Trophoblast cell (in vitro differentiated cells and primary cell): ENCODE data around the gene TRAPPC6A.

Source experiments
- DNase-seq, 2 donors: peaks; one replicate each; pipeline ENCODE4 v3.0.0-alpha.2; 2016
- H2AFZ ChIP-seq: 2 replicates; pipeline ENCODE4 v1.6.1; 2013; ENCODE audit warnings: low read length, moderate library complexity, mild to moderate bottlenecking; ENCODE audit not compliant: insufficient read depth, poor library complexity
- H2AK5ac ChIP-seq: 2 replicates; pipeline ENCODE4 v1.6.1; 2013; ENCODE audit warnings: mild to moderate bottlenecking, low read length
- H2BK120ac ChIP-seq: 2 replicates; pipeline ENCODE4 v1.6.1; 2013; ENCODE audit warnings: low read length, mild to moderate bottlenecking, moderate library complexity; ENCODE audit not compliant: insufficient read depth, poor library complexity
- H2BK12ac ChIP-seq: 2 replicates; pipeline ENCODE4 v1.6.1; 2013; ENCODE audit warnings: mild to moderate bottlenecking, low read length, moderate library complexity
- H2BK5ac ChIP-seq: 2 replicates; pipeline ENCODE4 v1.6.1; 2013; ENCODE audit warnings: low read length, low read depth, moderate library complexity, mild to moderate bottlenecking; ENCODE audit not compliant: poor library complexity
- H3K14ac ChIP-seq: 2 replicates; pipeline ENCODE4 v1.6.1; 2013; ENCODE audit warnings: mild to moderate bottlenecking, low read length
- H3K18ac ChIP-seq: 2 replicates; pipeline ENCODE4 v1.6.1; 2013; ENCODE audit warnings: mild to moderate bottlenecking, low read length
- H3K23ac ChIP-seq: 2 replicates; pipeline ENCODE4 v1.6.1; 2013; ENCODE audit warnings: low read length
- H3K27ac ChIP-seq: 2 replicates; pipeline ENCODE4 v1.5.1; 2013; ENCODE audit warnings: low read depth, mild to moderate bottlenecking, inconsistent platforms, low read length, moderate library complexity
- H3K27me3 ChIP-seq: 2 replicates; pipeline ENCODE4 v1.6.1; 2013; ENCODE audit warnings: inconsistent platforms, mild to moderate bottlenecking, low read length, moderate library complexity; ENCODE audit not compliant: insufficient read depth
- H3K36me3 ChIP-seq, 2 experiments: 1 replicate in 1 of 2; 2 replicates in 1 of 2; pipeline ENCODE4 v1.6.1; 2013; ENCODE audit warnings: low read length in 2 of 2, mild to moderate bottlenecking in 2 of 2, moderate library complexity in 1 of 2; ENCODE audit not compliant: insufficient read depth in 2 of 2, control insufficient read depth in 1 of 2
- H3K4ac ChIP-seq: 2 replicates; pipeline ENCODE4 v1.6.1; 2013; ENCODE audit warnings: low read depth, mild to moderate bottlenecking, low read length, moderate library complexity
- H3K4me1 ChIP-seq, 2 experiments: 1 replicate in 1 of 2; 2 replicates in 1 of 2; pipeline ENCODE4 v1.6.1; 2013; ENCODE audit warnings: low read length in 2 of 2, mild to moderate bottlenecking in 2 of 2, moderate library complexity in 1 of 2; ENCODE audit not compliant: insufficient read depth in 2 of 2, control insufficient read depth in 1 of 2
- H3K4me2 ChIP-seq: 2 replicates; pipeline ENCODE4 v1.6.1; 2013; ENCODE audit warnings: inconsistent platforms, mild to moderate bottlenecking, low read length, moderate library complexity
- H3K4me3 ChIP-seq: 2 replicates; pipeline ENCODE4 v1.5.1; 2013; ENCODE audit warnings: mild to moderate bottlenecking, low read depth, low read length, inconsistent platforms
- H3K79me1 ChIP-seq: one replicate; pipeline ENCODE4 v1.6.1; 2013; ENCODE audit warnings: low read length
- H3K79me2 ChIP-seq: 2 replicates; pipeline ENCODE4 v1.6.1; 2013; ENCODE audit warnings: low read length, mild to moderate bottlenecking; ENCODE audit not compliant: control insufficient read depth, insufficient read depth, poor library complexity
- H3K9ac ChIP-seq: 2 replicates; pipeline ENCODE4 v1.6.1; 2013; ENCODE audit warnings: mild to moderate bottlenecking, low read length
- H3K9me3 ChIP-seq: 2 replicates; pipeline ENCODE4 v1.6.1; 2013; ENCODE audit warnings: low read depth, mild to moderate bottlenecking, control low read depth, inconsistent platforms, low read length; ENCODE audit not compliant: insufficient read depth
- H4K12ac ChIP-seq: 2 replicates; pipeline ENCODE4 v1.6.1; 2013; ENCODE audit warnings: low read depth, mild to moderate bottlenecking, low read length, moderate library complexity
- H4K8ac ChIP-seq: 2 replicates; pipeline ENCODE4 v1.6.1; 2013; ENCODE audit warnings: low read depth, mild to moderate bottlenecking, low read length, moderate library complexity
- H4K91ac ChIP-seq: one replicate; pipeline ENCODE4 v1.6.1; 2013; ENCODE audit warnings: low read depth, mild to moderate bottlenecking, low read length, moderate library complexity
- WGBS: extraction: QIAGEN DNeasy Blood & Tissue Kit; methylation state at CpG from one replicate; pipeline ENCODE4 v1.1.7; 2013; ENCODE audit warnings: missing lambda C conversion rate; ENCODE audit not compliant: insufficient read length, insufficient coverage; ENCODE audit errors: extremely low coverage; 5-methylcytosine and 5-hydroxymethylcytosine counted together

TRAPPC6A gene

DNA sequence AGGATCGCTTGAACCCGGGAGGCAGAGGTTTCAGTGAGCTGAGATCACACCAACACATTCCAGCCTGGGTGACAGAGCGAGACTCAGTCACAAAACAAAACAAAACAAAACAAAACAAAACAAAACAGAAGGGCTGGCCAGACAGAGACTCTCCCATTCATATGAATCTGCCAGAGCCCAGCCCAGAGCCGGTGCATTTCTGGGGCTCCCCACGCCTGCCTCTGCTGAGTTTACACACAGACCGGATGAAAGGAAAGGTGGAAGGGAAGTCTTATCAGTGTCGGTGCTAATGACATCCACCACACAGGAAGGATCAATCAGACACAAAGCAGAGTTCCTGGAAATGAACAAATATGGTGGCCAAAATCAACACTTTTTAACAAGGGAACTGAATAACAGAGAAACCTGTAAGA is 6.8 kb downstream of the TRAPPC6A start:
- H4K91ac ChIP-seq, result no peak overlapping the region

GRCh38 chr19:45170146-45171106 is 7.6 kb downstream of the TRAPPC6A start:
- Histone ChIP-seq H3K18ac (no peak overlapping the region), H3K4me2 (no peak overlapping the region), H3K27ac (no peak overlapping the region), H3K4ac (no peak overlapping the region), H3K9me3 (peaks cover 2% of the 10 kb centered on the region), H3K4me1 (no peaks in the 10 kb centered on the region), H3K4me3 (no peak overlapping the region), H3K9ac (no peak overlapping the region), H4K91ac (no peak overlapping the region), H3K14ac (no peak overlapping the region), H2AK5ac (no peak overlapping the region), H3K23ac (no peak overlapping the region), H2BK5ac (no peak overlapping the region), H2BK12ac (no peak overlapping the region), H3K36me3 (no peaks in the 10 kb centered on the region), H4K8ac (no peak overlapping the region), H3K79me1 (no peaks in the 10 kb centered on the region), H3K27me3 (no peaks in the 10 kb centered on the region), H2BK120ac (no peak overlapping the region), H4K12ac (no peak overlapping the region), H2AFZ (no peak overlapping the region), H3K79me2 (no peaks in the 10 kb centered on the region)
- no CpG with 5 or more reads among the region's 21 CpGs for WGBS
- peak in 1 of 2 donors; percentile 66 for DNase-seq

More for the DNA sequence above, 6.8 kb downstream of the TRAPPC6A start:
- H3K9me3 ChIP-seq, result peaks cover 2% of the 10 kb centered on the region
- H3K79me1 ChIP-seq, result no peaks in the 10 kb centered on the region
- H3K23ac ChIP-seq, result no peak overlapping the region
- H3K4me2 ChIP-seq, result no peak overlapping the region
- DNase-seq, result peak in 1 of 2 donors; percentile 78
- H3K4me3 ChIP-seq, result no peak overlapping the region
- H3K4me1 ChIP-seq, result no peaks in the 10 kb centered on the region
- H2BK120ac ChIP-seq, result no peak overlapping the region
- no peak overlapping the region for H2BK12ac ChIP-seq
- no peak overlapping the region for H3K27ac ChIP-seq
- no peak overlapping the region for H3K4ac ChIP-seq
- no peak overlapping the region for H3K14ac ChIP-seq
- H3K36me3 ChIP-seq, result no peaks in the 10 kb centered on the region
- no peak overlapping the region for H2BK5ac ChIP-seq
- H4K8ac ChIP-seq, result no peak overlapping the region
- H4K12ac ChIP-seq, result no peak overlapping the region
- no peak overlapping the region for H2AFZ ChIP-seq
- H3K27me3 ChIP-seq, result no peaks in the 10 kb centered on the region
- no peaks in the 10 kb centered on the region for H3K79me2 ChIP-seq
- no peak overlapping the region for H3K18ac ChIP-seq
- H2AK5ac ChIP-seq, result no peak overlapping the region
- no peak overlapping the region for H3K9ac ChIP-seq
- no CpG with 5 or more reads among the region's 7 CpGs for WGBS

GRCh38 chr19:45169602-45170001 is 8.4 kb downstream of the TRAPPC6A start:
- Histone ChIP-seq H3K27ac (no peak overlapping the region), H3K36me3 (no peaks in the 10 kb centered on the region), H3K27me3 (no peaks in the 10 kb centered on the region), H3K4me1 (no peaks in the 10 kb centered on the region), H2AFZ (no peak overlapping the region), H3K23ac (no peak overlapping the region), H3K18ac (no peak overlapping the region), H4K8ac (no peak overlapping the region), H2BK12ac (no peak overlapping the region), H4K12ac (no peak overlapping the region), H3K9ac (no peak overlapping the region), H3K4me3 (no peak overlapping the region), H3K4me2 (no peak overlapping the region), H3K79me2 (no peaks in the 10 kb centered on the region), H3K79me1 (no peaks in the 10 kb centered on the region), H2AK5ac (no peak overlapping the region), H3K9me3 (peaks cover 2% of the 10 kb centered on the region), H3K14ac (no peak overlapping the region), H2BK5ac (no peak overlapping the region), H3K4ac (no peak overlapping the region), H2BK120ac (no peak overlapping the region), H4K91ac (no peak overlapping the region)
- no peak for DNase-seq
- no CpG with 5 or more reads among the region's 10 CpGs for WGBS

DNA sequence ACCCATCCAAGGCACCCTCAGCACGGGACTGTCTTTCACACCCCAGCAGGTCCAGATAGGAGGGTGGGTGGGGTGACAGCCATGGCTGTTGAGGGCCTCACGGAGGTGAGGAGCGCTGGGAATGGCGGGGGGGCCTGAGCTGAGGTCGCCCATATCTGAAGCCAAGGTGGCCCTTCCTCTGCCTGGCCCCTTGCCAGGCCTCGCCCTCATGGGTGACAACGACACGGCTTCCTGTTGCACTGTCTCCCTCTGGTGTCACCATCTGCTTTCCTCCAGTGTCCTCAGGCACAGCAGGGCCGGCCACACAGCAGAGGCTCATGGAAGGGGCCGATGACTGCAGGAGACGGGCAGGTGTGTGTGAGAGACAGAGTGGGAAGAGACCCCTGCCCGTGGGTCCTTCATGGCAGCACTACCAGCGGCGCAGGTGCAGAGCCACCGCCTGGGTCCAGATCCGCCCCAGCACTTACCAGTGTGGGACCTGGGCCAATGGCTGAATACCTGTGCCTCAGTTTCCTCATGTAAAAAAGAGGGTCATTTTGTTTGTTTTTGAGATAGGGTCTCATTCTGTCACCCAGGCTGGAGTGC is 9.2 kb downstream of the TRAPPC6A start:
- no peak overlapping the region for H3K4me2 ChIP-seq
- no peak overlapping the region for H2BK5ac ChIP-seq
- no peak overlapping the region for H3K23ac ChIP-seq
- no peak overlapping the region for H2BK120ac ChIP-seq
- H3K27me3 ChIP-seq, result no peaks in the 10 kb centered on the region
- no peak overlapping the region for H4K8ac ChIP-seq
- no CpG with 5 or more reads among the region's 16 CpGs for WGBS
- H3K9ac ChIP-seq, result no peak overlapping the region
- H2AK5ac ChIP-seq, result no peak overlapping the region
- H3K14ac ChIP-seq, result no peak overlapping the region
- no peak for DNase-seq
- H3K9me3 ChIP-seq, result peaks cover 2% of the 10 kb centered on the region
- no peaks in the 10 kb centered on the region for H3K36me3 ChIP-seq
- no peak overlapping the region for H2AFZ ChIP-seq
- H4K12ac ChIP-seq, result no peak overlapping the region
- peaks cover 3 to 4% of the 10 kb centered on the region in 2 experiments for H3K4me1 ChIP-seq
- H2BK12ac ChIP-seq, result no peak overlapping the region
- H3K4ac ChIP-seq, result no peak overlapping the region
- H3K79me1 ChIP-seq, result no peaks in the 10 kb centered on the region
- H3K79me2 ChIP-seq, result no peaks in the 10 kb centered on the region
- H3K4me3 ChIP-seq, result no peak overlapping the region
- no peak overlapping the region for H3K18ac ChIP-seq
- H4K91ac ChIP-seq, result no peak overlapping the region
- no peak overlapping the region for H3K27ac ChIP-seq
